DMS153 treated with DMSO at 0.1 percent for 48 hours (cell line): ENCODE measurements around the gene NVL.

Experiments used
- DNase-seq: peaks from one replicate; lab custom pipeline; 2025; ENCODE audit not compliant: unreplicated experiment; lab: John Stamatoyannopoulos, UW

Gene NVL

DNA sequence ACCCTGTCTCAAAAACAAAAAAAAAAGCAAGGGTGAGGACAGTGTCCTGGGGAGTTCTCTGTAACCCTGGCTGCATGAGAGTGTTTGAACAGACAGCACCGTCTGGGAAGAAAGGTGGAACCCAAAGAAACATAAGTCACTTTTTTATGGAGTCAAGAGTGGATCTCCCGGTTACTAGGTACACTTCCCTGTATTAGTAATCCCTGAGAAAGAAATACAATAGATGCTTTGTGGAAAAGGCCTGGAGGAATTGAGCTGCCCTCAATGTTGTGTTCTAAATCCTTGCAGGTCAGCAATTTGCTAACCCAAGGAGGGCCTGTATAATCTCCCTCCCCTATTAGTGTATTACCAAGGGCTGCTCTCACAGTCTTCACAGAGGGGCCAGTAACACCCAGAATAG is 130.3 kb downstream of the NVL start:
- DNase-seq = no peak

DNA sequence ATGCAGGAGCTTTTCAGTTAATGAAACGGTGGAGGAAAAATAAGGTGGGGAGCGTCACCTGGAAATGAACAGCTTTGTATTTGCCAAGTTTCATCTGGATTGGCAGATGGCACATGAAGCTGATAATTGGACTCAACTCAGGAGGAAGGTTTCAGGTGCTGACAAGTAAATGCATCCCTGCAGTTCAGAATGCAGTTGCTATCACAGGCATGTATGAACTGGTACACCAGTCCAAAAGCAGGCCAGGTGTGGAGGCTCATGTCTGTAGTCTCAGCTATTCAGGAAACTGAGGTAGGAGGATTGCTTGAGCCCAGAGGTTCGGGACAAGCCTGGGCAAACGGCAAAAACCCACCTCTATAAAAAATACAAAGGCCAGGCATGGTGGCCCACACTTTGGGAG is 131.4 kb downstream of the NVL start:
- no peak for DNase-seq

DNA sequence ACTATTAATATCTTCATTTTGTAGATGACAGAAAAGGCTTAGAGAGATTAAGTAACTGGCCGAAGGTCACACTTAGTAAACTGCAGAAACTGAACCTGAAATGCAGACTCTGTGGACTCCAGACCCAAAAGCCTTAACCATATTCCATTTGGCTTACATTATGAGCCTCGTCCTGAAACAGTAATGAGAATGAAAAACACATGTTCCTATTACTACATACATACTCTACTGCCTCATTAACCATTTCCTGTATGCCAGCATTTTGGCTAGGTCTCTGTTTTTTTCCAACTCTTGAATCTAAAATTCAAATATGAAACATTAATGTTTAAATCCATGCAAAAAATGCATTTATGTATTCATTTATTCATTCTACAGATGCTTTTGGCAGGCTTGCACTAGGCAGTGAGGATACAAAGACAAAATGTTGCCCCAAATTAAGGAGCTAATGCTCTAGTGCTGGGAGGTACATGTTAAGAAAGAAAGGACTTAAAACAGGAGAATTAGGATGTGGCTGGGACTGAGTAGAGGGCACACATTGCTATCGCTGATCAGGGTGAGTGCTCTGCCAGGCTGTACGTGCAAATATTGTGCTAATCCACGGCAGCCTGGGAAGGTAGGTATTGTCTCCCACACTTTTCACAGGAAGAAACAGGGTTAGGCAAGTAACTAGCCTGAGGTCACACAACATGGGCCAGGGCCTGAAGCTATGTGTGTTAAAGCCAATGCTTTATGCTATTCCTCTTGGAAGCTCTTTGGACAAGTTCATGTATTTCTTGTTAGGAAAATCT is 133.0 kb downstream of the NVL start:
- no peak for DNase-seq

DNA sequence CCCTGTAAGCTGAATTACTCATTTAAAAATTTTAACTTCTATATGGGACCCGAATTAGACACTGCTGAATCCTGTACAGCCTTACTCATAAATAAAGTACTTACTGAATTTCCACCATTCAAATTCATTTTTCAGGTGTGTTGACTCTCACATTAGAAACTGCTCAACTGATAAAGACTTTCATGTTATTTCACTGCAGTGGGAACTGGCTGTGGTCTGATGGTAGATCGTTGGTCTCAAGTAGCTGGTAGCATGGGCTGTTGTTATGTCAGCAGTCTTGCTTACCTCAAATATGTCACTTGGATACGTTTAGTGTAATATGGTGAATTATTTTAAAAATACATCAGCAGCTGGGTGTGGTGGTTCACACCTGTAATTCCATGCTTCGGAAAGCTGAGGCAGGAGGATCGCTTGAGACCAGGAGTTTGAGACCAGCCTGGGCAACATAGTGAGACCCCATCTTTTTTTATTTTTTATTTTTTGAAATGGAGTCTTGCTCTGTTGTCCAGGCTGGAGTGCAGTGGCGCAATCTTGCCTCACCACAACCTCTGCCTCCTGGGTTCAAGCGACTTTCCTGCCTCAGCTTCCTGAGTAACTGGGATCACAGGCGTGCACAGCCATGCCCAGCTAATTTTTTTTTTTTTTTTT is 136.5 kb downstream of the NVL start:
- DNase-seq = no peak

DNA sequence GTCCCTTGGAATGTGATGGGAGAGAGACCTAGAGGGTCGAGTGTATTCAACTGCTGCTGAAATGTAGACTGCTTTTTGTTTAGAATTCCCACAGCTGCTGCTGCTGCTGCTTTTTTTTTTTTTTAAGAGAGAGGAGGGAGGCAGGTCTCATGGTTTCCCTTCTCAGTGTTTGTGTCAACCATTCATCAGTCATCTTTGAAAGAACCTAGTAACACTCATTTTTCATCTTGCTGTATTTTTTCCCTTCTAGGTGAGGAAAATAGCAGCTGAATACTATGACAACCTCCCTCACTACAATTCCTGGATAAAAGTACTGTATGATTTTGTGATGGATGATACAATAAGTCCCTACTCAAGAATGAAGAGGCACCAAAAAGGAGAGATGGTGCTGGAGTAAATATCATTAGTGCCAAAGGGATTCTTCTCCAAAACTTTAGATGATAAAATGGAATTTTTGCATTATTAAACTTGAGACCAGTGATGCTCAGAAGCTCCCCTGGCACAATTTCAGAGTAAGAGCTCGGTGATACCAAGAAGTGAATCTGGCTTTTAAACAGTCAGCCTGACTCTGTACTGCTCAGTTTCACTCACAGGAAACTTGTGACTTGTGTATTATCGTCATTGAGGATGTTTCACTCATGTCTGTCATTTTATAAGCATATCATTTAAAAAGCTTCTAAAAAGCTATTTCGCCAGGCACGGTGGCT is 137.7 kb downstream of the NVL start:
- DNase-seq = no peak

DNA sequence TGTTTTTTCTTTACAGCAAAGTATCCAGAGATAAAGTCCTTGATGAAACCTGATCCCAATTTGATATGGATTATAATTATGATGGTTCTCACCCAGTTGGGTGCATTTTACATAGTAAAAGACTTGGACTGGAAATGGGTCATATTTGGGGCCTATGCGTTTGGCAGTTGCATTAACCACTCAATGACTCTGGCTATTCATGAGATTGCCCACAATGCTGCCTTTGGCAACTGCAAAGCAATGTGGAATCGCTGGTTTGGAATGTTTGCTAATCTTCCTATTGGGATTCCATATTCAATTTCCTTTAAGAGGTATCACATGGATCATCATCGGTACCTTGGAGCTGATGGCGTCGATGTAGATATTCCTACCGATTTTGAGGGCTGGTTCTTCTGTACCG is 140.4 kb downstream of the NVL start:
- no peak for DNase-seq

DNA sequence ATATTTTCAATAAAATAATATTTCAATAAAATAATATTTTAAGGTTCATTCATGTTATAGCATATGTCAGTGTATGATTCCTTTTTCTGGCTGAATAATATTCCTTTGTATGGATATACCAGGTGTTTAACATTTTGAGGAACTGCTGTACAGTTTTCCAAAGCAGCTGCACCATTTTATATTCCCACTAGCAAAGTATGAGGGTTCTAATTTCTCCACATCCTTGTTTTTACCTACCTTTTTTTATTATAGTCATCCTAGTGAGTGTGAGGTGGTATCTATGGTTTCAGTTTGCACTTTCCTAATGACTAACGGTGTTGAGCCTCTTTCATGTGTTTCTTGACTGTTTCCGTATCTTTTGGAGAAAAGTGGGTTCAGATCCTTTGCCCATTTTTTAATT is 141.7 kb downstream of the NVL start:
- DNase-seq = no peak

DNA sequence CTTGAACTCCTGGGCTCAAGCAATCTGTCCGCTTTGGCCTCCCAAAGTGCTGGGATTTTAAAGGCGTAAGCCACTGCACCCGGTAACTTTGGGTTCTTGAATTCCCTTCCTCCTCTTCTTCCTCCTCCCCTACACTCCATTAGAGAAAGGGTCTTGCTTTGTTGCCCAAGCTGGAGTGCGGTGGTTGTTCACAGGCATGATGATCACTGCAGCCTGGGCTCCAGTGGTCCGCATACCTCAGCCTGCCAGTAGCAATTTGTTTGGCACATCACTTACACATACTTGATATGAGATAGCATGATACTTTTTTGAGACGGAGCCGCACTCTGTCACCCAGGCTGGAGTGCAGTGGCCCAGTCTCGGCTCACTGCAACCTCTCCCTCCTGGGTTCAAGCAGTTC is 144.8 kb downstream of the NVL start:
- DNase-seq = no peak

DNA sequence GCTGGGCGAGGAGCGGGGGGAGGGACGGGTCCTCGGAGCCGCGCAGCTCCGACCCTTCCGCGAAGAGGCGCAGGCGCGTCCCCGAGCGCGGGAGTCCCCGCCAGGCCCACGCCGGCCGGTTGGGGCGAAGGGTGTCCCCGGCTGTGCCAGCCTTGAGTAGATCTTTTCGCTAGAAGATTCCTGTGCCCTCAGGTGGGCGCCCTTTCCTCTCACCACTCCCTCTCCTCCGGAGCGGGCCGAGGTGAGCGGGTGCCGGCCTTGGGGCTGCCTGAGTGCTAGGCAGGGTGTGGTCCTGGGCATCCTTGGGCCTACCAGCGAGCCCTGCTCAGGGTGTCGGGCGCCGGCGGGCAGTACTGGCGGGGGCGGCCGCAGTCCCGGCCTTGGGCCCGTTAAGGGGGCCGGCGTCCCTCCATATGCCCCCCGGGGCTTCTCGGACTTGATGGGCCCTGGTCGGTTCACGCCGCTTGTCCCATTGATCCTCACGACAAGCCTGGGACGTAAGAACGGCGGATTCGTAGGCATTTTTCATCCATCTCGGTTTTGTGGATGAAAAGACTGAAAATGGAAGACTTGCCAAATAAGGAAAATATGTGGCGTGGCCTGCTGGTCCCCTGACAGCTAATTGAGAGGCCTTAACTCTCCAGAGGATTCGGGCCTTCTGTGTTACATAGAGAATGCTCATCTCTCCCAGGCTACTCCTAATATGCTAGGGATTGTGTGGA is 146.2 kb downstream of the NVL start:
- peak; percentile 51 for DNase-seq

DNA sequence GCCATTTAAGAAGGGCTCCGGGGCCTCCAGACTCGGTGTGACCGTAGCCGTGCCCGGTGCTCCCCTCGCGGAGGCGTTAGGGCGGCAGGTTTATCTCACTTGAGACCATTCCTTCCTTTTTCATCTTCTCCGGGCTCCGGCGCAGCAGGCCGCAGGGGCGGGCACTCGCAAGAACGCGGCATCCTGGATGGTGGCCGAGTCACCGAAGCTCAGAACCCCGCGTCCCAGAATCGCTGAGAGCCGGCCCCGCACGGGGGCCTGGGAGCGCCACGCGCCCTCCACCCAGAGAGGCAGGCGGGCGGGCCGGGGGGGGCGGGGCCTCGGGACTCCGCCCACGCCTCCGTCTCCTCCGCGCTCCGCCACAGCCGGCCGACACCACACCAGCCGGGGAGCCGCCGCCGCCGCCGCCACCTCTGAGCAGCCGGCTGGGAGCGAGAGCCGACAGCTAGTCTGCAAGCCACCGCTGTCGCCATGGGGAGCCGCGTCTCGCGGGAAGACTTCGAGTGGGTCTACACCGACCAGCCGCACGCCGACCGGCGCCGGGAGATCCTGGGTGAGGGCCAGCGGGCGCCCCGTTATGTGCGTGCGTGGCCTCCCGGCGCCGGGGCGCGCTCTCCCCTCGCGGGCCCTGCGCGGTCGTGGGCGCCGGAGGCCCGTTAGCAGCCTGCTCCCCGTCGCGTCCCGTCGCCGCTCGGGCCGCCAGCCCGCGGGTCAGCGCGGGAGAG is 146.9 kb downstream of the NVL start, which contains the start of gene DEGS1:
Gene DEGS1 (plus strand): TSS at position 375 of the 725 bp plus-strand sequence. CDS start 97 bp downstream, at position 472.
- DNase-seq = peak; percentile 84

DNA sequence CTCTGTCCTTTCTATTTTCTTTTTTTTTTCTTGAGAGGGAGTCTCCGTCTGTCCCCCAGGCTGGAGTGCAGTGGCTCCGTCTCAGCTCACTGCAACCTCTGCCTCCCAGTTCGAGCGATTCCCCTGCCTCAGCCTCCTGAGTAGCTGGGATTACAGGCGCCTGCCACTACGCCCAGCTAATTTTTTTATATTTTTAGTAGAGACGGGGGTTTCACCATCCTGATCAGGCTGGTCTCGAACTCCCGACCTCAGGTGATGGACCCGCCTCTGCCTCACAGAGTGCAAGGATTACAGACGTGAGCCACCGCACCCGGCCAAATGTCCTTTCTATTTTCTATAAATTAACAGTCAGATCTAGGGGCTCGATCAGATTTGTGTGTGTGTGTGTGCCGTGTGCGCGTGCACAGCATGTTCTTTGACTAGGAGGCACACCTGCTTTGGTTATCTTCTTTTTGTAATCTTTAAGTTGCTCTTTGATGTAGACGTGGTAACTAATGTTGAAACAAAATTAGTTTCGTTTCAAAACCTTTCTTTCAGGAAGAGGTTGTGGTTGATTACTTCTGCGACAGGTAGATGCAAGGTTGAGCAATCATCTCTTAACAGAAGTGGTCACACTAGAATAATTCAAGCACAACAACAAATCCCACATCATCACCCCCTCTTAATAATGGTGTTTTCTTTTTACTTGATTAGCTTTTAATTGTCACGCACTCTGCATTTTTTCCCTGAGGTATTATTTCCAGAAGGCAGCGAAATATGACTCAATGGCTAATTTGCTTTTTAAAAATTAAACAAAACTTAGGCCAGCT is 147.7 kb downstream of the NVL start:
- peak; percentile 76 for DNase-seq

DNA sequence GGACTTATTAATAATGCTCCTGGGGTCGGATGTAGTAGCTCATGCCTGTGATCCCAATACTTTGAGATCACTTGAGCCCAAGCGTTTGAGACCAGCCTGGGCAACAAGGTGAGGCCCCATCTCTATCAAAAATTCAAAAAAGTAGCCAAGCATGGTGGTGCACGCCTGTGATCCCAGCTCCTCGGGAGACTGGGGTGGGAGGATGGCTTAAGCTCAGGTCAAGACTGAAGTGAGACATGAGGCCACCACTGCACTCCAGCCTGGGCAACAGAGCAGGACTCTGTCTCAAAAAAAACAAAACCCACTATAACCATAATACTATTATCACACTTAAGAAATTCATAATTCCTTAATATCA is 148.5 kb downstream of the NVL start:
- no peak for DNase-seq

DNA sequence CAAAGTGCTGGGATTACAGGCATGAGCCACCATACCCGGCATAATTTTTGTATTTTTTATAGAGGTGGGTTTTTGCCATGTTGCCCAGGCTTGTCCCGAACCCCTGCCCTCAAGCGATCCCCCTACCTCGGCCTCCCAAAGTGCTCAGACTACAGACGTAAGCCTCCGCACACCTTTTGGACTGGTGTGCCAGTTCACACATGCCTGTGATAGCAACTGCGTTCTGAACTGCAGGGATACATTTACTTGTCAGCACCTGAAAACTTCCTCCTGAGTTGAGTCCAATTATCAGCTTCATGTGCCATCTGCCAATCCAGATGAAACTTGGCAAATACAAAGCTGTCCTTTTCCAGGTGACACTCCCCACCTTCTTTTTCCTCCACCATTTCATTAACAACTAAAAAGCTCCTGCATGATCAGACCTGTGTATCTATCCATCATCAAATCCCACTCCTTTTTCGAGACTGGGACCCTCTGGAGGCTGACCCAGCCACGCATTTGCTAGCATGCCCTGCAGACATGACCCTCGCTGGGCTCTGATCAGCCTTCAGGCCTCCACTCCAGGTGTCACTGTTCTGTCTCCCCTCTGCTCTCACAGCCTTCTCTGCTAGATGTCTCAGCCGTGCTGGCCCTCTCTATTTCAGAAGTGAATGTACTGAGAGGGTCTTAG is 149.1 kb downstream of the NVL start:
- DNase-seq = no peak

DNA sequence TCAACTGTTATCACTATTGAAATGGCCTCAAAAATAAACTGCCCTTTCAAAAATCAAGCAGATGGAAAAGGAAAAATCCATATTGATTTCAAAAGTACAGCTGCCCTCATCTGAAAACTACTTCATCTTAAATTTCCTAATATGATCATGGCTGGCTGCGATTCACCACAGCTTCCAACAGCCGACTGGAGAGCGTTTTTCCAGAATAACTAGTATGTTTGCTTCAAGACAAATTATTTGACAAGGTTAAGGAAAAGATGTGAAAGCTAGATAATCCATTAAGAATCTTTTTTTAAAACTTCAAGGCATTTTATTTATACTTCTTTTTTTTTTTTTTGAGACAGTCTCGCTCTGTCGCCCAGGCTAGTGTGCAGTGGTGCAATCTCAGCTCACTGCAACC is 151.1 kb downstream of the NVL start:
- no peak for DNase-seq

DNA sequence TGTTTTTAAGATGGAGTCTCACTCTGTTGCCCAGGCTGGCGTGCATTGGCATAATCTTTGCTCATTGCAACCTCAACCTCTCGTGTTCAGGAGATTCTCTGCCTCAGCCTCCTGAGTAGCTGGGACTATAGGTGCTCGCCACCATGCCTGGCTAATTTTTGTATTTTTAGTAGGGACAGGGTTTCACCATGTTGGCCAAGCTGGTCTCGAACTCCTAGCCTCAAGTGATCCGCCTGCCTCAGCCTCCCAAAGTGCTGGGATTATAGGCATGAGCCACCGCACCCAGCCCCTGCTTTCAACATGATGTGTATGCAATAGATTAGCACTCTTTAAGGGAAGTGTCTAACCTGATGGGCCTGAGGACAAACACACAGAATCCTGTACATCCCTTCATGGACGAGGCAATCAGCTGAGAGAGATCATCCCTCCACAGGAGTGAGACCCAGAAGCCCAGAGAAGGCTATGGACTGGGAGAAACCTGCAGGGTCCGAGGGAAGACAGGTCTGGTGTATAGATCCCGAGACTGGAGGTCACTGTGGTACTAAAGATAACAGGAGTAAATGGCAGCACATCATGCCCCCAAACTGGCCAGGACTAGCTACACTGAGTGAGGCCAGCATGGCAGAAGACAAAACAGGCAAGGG is 152.5 kb downstream of the NVL start:
- no peak for DNase-seq
